H1 (cell line): Measurements from ENCODE around the gene NKX6-1. TPM values are rescaled to one million over a fixed set of nuclear protein-coding genes. Genes with fewer than 3 reads are reported as not detected.

ENCODE experiments used
- CTCF ChIA-PET: fragments of 300-600 bp; sonication (Branson Sonifier 250); formaldehyde crosslinking; loops from one replicate; lab custom pipeline; 2021; ENCODE audit not compliant: partially characterized antibody; lab: Charles Lee
- POLR2A ChIA-PET: fragments of 300-600 bp; sonication (Branson Sonifier 250); formaldehyde crosslinking; loops from one replicate; lab custom pipeline; 2021; ENCODE audit warnings: inconsistent platforms; ENCODE audit not compliant: partially characterized antibody; lab: Charles Lee
- DNase-seq, 2 experiments: peaks; one replicate each; pipeline versions ENCODE4 v3.0.0 to v3.0.0-alpha.2; 2010 to 2022; ENCODE audit warnings: low spot score in 2 of 2, low read depth in 1 of 2, mixed read lengths in 1 of 2
- FAIRE-seq: peaks from 2 replicates; lab custom pipeline; 2011; peaks lifted over from hg19 to GRCh38; lab: Jason Lieb, UNC
- H2AFZ ChIP-seq: 2 replicates; pipeline ENCODE4 v1.8.1; 2012; ENCODE audit warnings: low read length, inconsistent platforms
- H2AK5ac ChIP-seq: 2 replicates; pipeline ENCODE4 v1.6.1; 2013; ENCODE audit warnings: low read depth, low read length
- H2BK120ac ChIP-seq: replicated peaks from 2 replicates; pipeline ENCODE3; 2013; ENCODE audit warnings: low read depth, low read length, inconsistent platforms
- H2BK12ac ChIP-seq: 2 replicates; pipeline ENCODE4 v1.6.1; 2013; ENCODE audit warnings: low read depth, low read length
- H2BK15ac ChIP-seq: 2 replicates; pipeline ENCODE4 v1.6.1; 2013; ENCODE audit warnings: low read length
- H2BK20ac ChIP-seq: 2 replicates; pipeline ENCODE4 v1.6.1; 2013; ENCODE audit warnings: low read length
- H2BK5ac ChIP-seq: 2 replicates; pipeline ENCODE4 v1.6.1; 2013; ENCODE audit warnings: low read depth, low read length
- H3K14ac ChIP-seq: 2 replicates; pipeline ENCODE4 v1.6.1; 2013; ENCODE audit warnings: inconsistent platforms; ENCODE audit not compliant: insufficient read length
- H3K18ac ChIP-seq: 2 replicates; pipeline ENCODE4 v1.6.1; 2013; ENCODE audit warnings: low read length; ENCODE audit errors: extremely low read depth
- H3K23ac ChIP-seq: 2 replicates; pipeline ENCODE4 v1.6.1; 2013; ENCODE audit warnings: inconsistent platforms; ENCODE audit not compliant: insufficient read length
- H3K23me2 ChIP-seq: 2 replicates; pipeline ENCODE4 v1.6.1; 2013; ENCODE audit warnings: low read depth, low read length
- H3K27ac ChIP-seq: 2 replicates; pipeline ENCODE4 v1.6.1; 2011; ENCODE audit warnings: low read depth, low read length, inconsistent platforms
- H3K27me3 ChIP-seq, 4 experiments: replicated peaks in 1 of 4; 1 replicate in 1 of 4; 2 replicates in 3 of 4; pipeline versions ENCODE4 v1.6.1 to v1.8.1; 2011 to 2013; ENCODE audit warnings: low read length in 3 of 4, mild to moderate bottlenecking in 3 of 4, inconsistent platforms in 2 of 4, mixed read lengths in 2 of 4, moderate library complexity in 1 of 4; ENCODE audit not compliant: control insufficient read depth in 3 of 4, insufficient read depth in 3 of 4; ENCODE audit errors: extremely low read depth in 1 of 4
- H3K36me3 ChIP-seq, 4 experiments: 2 replicates each; pipeline versions ENCODE4 v1.6.1 to v1.8.1; 2011 to 2013; ENCODE audit warnings: mild to moderate bottlenecking in 4 of 4, low read length in 3 of 4, moderate library complexity in 2 of 4, control low read depth in 1 of 4, inconsistent platforms in 1 of 4; ENCODE audit not compliant: insufficient read depth in 4 of 4, control insufficient read depth in 2 of 4
- H3K4ac ChIP-seq: replicated peaks from 2 replicates; pipeline ENCODE3; 2013; ENCODE audit warnings: low read length, low read depth, mixed read lengths, inconsistent platforms; ENCODE audit not compliant: insufficient read length
- H3K4me1 ChIP-seq, 4 experiments: replicated peaks in 1 of 4; 1 replicate in 1 of 4; 2 replicates in 3 of 4; pipeline versions ENCODE4 v1.6.1 to v1.8.1; 2011 to 2013; ENCODE audit warnings: low read length in 3 of 4, inconsistent platforms in 2 of 4, mixed read lengths in 1 of 4; ENCODE audit not compliant: insufficient read depth in 4 of 4, control insufficient read depth in 3 of 4
- H3K4me2 ChIP-seq, 2 experiments: 2 replicates each; pipeline versions ENCODE4 v1.6.1 to v1.8.1; 2011 to 2013; ENCODE audit warnings: low read depth in 2 of 2, low read length in 2 of 2, control low read depth in 1 of 2, inconsistent platforms in 1 of 2, mild to moderate bottlenecking in 1 of 2; ENCODE audit not compliant: insufficient read depth in 1 of 2
- H3K4me3 ChIP-seq, 4 experiments: fragments of 200-600, 300-600 bp in 1 of 4; sonication (generic), shearing (Covaris generic), sonication (Bioruptor Twin) in 1 of 4; 2 replicates each; pipeline versions ENCODE4 v1.5.1 to v1.8.1; 2011 to 2016; ENCODE audit warnings: low read length in 4 of 4, low read depth in 3 of 4, control low read depth in 2 of 4, inconsistent platforms in 2 of 4, mild to moderate bottlenecking in 2 of 4, mixed read lengths in 1 of 4, moderate library complexity in 1 of 4; ENCODE audit not compliant: insufficient read depth in 2 of 4; ENCODE audit errors: extremely low read depth in 1 of 4
- H3K56ac ChIP-seq: replicated peaks from 2 replicates; pipeline ENCODE3; 2013; ENCODE audit warnings: low read depth, mild to moderate bottlenecking, mixed read lengths, low read length, inconsistent platforms; ENCODE audit not compliant: insufficient read length
- H3K79me1 ChIP-seq: 2 replicates; pipeline ENCODE4 v1.6.1; 2013; ENCODE audit warnings: low read depth, low read length, control low read depth
- H3K79me2 ChIP-seq, 2 experiments: 2 replicates each; pipeline versions ENCODE4 v1.6.1 to v1.8.1; 2012 to 2013; ENCODE audit warnings: low read length in 2 of 2, mild to moderate bottlenecking in 2 of 2, inconsistent platforms in 1 of 2; ENCODE audit not compliant: insufficient read depth in 2 of 2, control insufficient read depth in 1 of 2
- H3K9ac ChIP-seq, 4 experiments: replicated peaks in 1 of 4; 1 replicate in 1 of 4; 2 replicates in 3 of 4; pipeline versions ENCODE4 v1.6.1 to v1.8.1; 2011 to 2013; ENCODE audit warnings: low read depth in 3 of 4, low read length in 3 of 4, control low read depth in 2 of 4, mild to moderate bottlenecking in 2 of 4, moderate library complexity in 2 of 4, inconsistent platforms in 1 of 4; ENCODE audit errors: extremely low read depth in 1 of 4
- H3K9me3 ChIP-seq, 2 experiments: 2 replicates each; pipeline versions ENCODE4 v1.6.1 to v1.8.1; 2012 to 2013; ENCODE audit warnings: mild to moderate bottlenecking in 2 of 2, moderate library complexity in 2 of 2, control low read depth in 1 of 2, inconsistent platforms in 1 of 2, low read depth in 1 of 2, low read length in 1 of 2, mixed read lengths in 1 of 2; ENCODE audit not compliant: insufficient read depth in 2 of 2
- H4K20me1 ChIP-seq, 2 experiments: replicated peaks in 1 of 2; 2 replicates each; pipeline versions ENCODE3 to v1.8.1; 2011 to 2013; ENCODE audit warnings: inconsistent platforms in 2 of 2, low read length in 2 of 2, mild to moderate bottlenecking in 1 of 2; ENCODE audit not compliant: insufficient read depth in 2 of 2, control insufficient read depth in 1 of 2
- H4K5ac ChIP-seq: 2 replicates; pipeline ENCODE4 v1.6.1; 2013; ENCODE audit warnings: low read length, low read depth, mixed read lengths, inconsistent platforms; ENCODE audit not compliant: insufficient read length
- H4K8ac ChIP-seq: 2 replicates; pipeline ENCODE4 v1.8.0; 2013; ENCODE audit warnings: mild to moderate bottlenecking, moderate library complexity, low read length, inconsistent platforms; ENCODE audit not compliant: insufficient read depth; ENCODE audit errors: extremely low read depth
- H4K91ac ChIP-seq: replicated peaks from 2 replicates; pipeline ENCODE3; 2013; ENCODE audit warnings: low read length, mixed read lengths, inconsistent platforms; ENCODE audit not compliant: insufficient read length
- ATF2 ChIP-seq: IDR thresholded peaks from 2 replicates; pipeline ENCODE4 v1.6.1; 2012; ENCODE audit warnings: low read length, inconsistent platforms
- CTCF ChIP-seq, 3 experiments: IDR thresholded peaks; 1 replicate in 2 of 3; 2 replicates in 1 of 3; pipeline versions ENCODE4 v1.5.1 to v1.6.1; 2011; ENCODE audit warnings: low read length in 3 of 3, mild to moderate bottlenecking in 3 of 3, inconsistent platforms in 2 of 3, low read depth in 1 of 3, moderate library complexity in 1 of 3; ENCODE audit not compliant: insufficient read depth in 1 of 3; ENCODE audit errors: control extremely low read depth in 1 of 3
- E2F6 ChIP-seq: IDR thresholded peaks from 2 replicates; pipeline ENCODE4 v1.6.1; 2012; ENCODE audit warnings: inconsistent platforms
- RBBP5 ChIP-seq: IDR thresholded peaks from 2 replicates; pipeline ENCODE4 v1.7.1; 2012; ENCODE audit warnings: low read depth, mild to moderate bottlenecking, inconsistent platforms, low read length, moderate library complexity, borderline replicate concordance
- SAP30 ChIP-seq: fragments of 300-600 bp; sonication (generic); IDR thresholded peaks from 2 replicates; pipeline ENCODE4 v1.7.1; 2012; ENCODE audit warnings: low read length, moderate library complexity, mild to moderate bottlenecking, inconsistent platforms; ENCODE audit not compliant: insufficient read depth, insufficient replicate concordance
- SUZ12 ChIP-seq: fragments of 200-600 bp; sonication (generic); IDR thresholded peaks from 2 replicates; pipeline ENCODE4 v1.6.1; 2012; ENCODE audit warnings: mild to moderate bottlenecking, inconsistent platforms, low read length, moderate library complexity, mixed read lengths
- TAF1 ChIP-seq: IDR thresholded peaks from 2 replicates; pipeline ENCODE4 v1.6.1; 2011; ENCODE audit warnings: mild to moderate bottlenecking, low read depth, low read length
- TBP ChIP-seq: IDR thresholded peaks from 2 replicates; pipeline ENCODE4 v1.6.1; 2011; ENCODE audit warnings: low read depth, low read length, improper control_type of control experiment
- WGBS, 2 experiments: shearing (Covaris generic) in 1 of 2; methylation state at CpG; one replicate each; pipeline versions ENCODE4 v1.1.6 to v1.1.7; 2013 to 2015; ENCODE audit warnings: low lambda C conversion rate in 2 of 2, mixed read lengths in 2 of 2, inconsistent platforms in 1 of 2, low coverage in 1 of 2, missing lambda C conversion rate in 1 of 2; ENCODE audit not compliant: insufficient replicate concordance in 2 of 2, insufficient coverage in 1 of 2, insufficient read length in 1 of 2; ENCODE audit errors: extremely low coverage in 1 of 2, missing lambda C conversion rate in 1 of 2; 5-methylcytosine and 5-hydroxymethylcytosine counted together
- polyA plus RNA-seq, 7 experiments: library from polyadenylated mRNA; depleted of rRNA in 3 of 7; stranded (reverse) in 5 of 7; unstranded in 2 of 7; fragments of >200 nt in 5 of 7; fragments of 200-250 nt in 2 of 7; gene quantifications; 1 replicate in 5 of 7; 2 replicates in 1 of 7; 4 replicates in 1 of 7; pipeline versions ENCODE4 v1.2.1 to v1.2.3, GENCODE V29; 2011 to 2013; ENCODE audit warnings: missing spikeins in 2 of 7, mixed read lengths in 2 of 7
- total RNA-seq: library from RNA; stranded (reverse); fragmentation: NEBNext Ultra II Directional; extraction: Animal tissue kit (Norgen Biotek cat#: 25700); gene quantifications from 2 replicates; pipeline ENCODE4 v1.2.1, GENCODE V29; 2021

Gene NKX6-1
- total and polyA plus RNA-seq, 2 of the 8 experiments (the other 6 are each of a cell fraction or from before 2014, with no cell fraction given) = 0.03 to 0.45 TPM

GRCh38 chr4:84530871-84531270 lies 31.8 kb upstream of the NKX6-1 start:
- Histone ChIP-seq H3K23me2 (no peaks in the 10 kb centered on the region), H3K4ac (no peak overlapping the region), H2BK5ac (no peak overlapping the region), H3K79me1 (no peaks in the 10 kb centered on the region), H2BK12ac (no peak overlapping the region), H4K91ac (no peak overlapping the region), H4K5ac (no peak overlapping the region), H3K23ac (no peak overlapping the region), H2BK20ac (no peak overlapping the region), H3K56ac (no peak overlapping the region), H4K20me1 (no peaks in the 10 kb centered on the region), H3K27ac (no peak overlapping the region), H3K27me3 (no peaks in the 10 kb centered on the region), H3K9ac (no peak overlapping the region), H3K4me1 (no peaks in the 10 kb centered on the region), H3K18ac (no peak overlapping the region), H3K9me3 (no peaks in the 10 kb centered on the region), H2BK15ac (no peak overlapping the region), H3K36me3 (no peaks in the 10 kb centered on the region), H3K4me2 (no peak overlapping the region), H2AK5ac (no peak overlapping the region), H3K79me2 (no peaks in the 10 kb centered on the region), H4K8ac (no peak overlapping the region), H3K4me3 (no peak overlapping the region), H2BK120ac (no peak overlapping the region), H2AFZ (no peak overlapping the region), H3K14ac (no peak overlapping the region)
- 88% methylated on average over 1 of the region's 1 CpG; no CpG with 5 or more reads in 1 of the 2 experiments for WGBS, 2 experiments
- ChIA-PET CTCF (interaction anchor here (0.9 to 2.1 kb wide), 9 partner anchors 9 to 885 kb away, joined by 3 to 8 read pairs (median 4); no protein-coding TSS in a partner anchor), POLR2A (interaction anchor here (1.2 kb wide), 1 partner anchor 1107 kb away, joined by 3 read pairs; no protein-coding TSS in a partner anchor)
- FAIRE-seq = no peak
- no peak for DNase-seq
- TF ChIP-seq TAF1 = no peak
- TF ChIP-seq ATF2 = no peak
- no peak for TF ChIP-seq E2F6
- TF ChIP-seq SAP30 = no peak
- TF ChIP-seq SUZ12 = no peak
- TF ChIP-seq TBP = no peak
- TF ChIP-seq CTCF (IDR thresholded peaks at IDR 0.05; ENCODE audit: control extremely low read depth in 1 of 3, insufficient read depth in 1 of 3, low read depth in 1 of 3, low read length in 3 of 3) = no peak
- TF ChIP-seq RBBP5 = no peak
